Measurements from ENCODE around the gene HOXA7.

HOXA7 gene

GRCh38 chr7:27139334-27140125 is 16.9 kb downstream of the HOXA7 start:
- H3K36me3 ChIP-seq (ENCODE audit: control insufficient read depth, insufficient read depth, low read length), result no peaks in the 10 kb centered on the region
- H3K9ac ChIP-seq (ENCODE audit: low read length), result peak overlapping the region; percentile 29
- H3K4me3 ChIP-seq (ENCODE audit: low read length), result no peak overlapping the region
- peaks cover 22% of the 10 kb centered on the region for H3K4me1 ChIP-seq (ENCODE audit: control insufficient read depth, insufficient read depth, low read length)
- H3K27me3 ChIP-seq (ENCODE audit: control insufficient read depth, insufficient read depth, low read length), result peaks cover 12% of the 10 kb centered on the region
- no peaks in the 10 kb centered on the region for H3K9me3 ChIP-seq (ENCODE audit: control insufficient read depth, low read length)

DNA sequence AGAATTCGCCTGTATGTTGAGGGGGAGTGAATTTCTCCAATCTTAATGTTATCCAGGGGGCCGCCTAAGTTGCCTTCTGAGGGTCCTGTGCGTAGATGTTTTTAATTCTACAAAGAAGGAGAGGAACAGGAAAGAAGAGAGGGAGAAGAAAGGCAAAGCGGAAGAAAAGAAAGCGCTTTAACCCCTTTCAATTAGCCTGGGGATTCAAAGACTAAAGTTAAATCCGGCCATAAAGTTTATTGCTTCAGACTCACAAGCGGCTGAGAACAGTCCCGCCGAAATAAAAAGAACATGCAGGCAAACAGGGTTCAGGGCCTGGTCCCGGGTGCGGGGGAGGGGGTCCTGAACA is 17.5 kb downstream of the HOXA7 start:
- Histone ChIP-seq H3K36me3 (ENCODE audit: control insufficient read depth, insufficient read depth, low read length) (no peaks in the 10 kb centered on the region), H3K9ac (ENCODE audit: low read length) (peak overlapping the region; percentile 29), H3K9me3 (ENCODE audit: control insufficient read depth, low read length) (no peaks in the 10 kb centered on the region), H3K4me3 (ENCODE audit: low read length) (no peak overlapping the region), H3K4me1 (ENCODE audit: control insufficient read depth, insufficient read depth, low read length) (peaks cover 25% of the 10 kb centered on the region), H3K27me3 (ENCODE audit: control insufficient read depth, insufficient read depth, low read length) (peaks cover 7% of the 10 kb centered on the region)

GRCh38 chr7:27138472-27138871 is 18.0 kb downstream of the HOXA7 start:
- Histone ChIP-seq H3K27me3 (ENCODE audit: control insufficient read depth, insufficient read depth, low read length) (peaks cover 5% of the 10 kb centered on the region), H3K4me1 (ENCODE audit: control insufficient read depth, insufficient read depth, low read length) (peaks cover 30% of the 10 kb centered on the region), H3K36me3 (ENCODE audit: control insufficient read depth, insufficient read depth, low read length) (no peaks in the 10 kb centered on the region), H3K9ac (ENCODE audit: low read length) (no peak overlapping the region), H3K9me3 (ENCODE audit: control insufficient read depth, low read length) (no peaks in the 10 kb centered on the region), H3K4me3 (ENCODE audit: low read length) (no peak overlapping the region)

GRCh38 chr7:27137640-27138315 is 18.7 kb downstream of the HOXA7 start:
- H3K4me3 ChIP-seq (ENCODE audit: low read length), result no peak overlapping the region
- no peaks in the 10 kb centered on the region for H3K9me3 ChIP-seq (ENCODE audit: control insufficient read depth, low read length)
- no peak overlapping the region for H3K9ac ChIP-seq (ENCODE audit: low read length)
- peaks cover 5% of the 10 kb centered on the region for H3K27me3 ChIP-seq (ENCODE audit: control insufficient read depth, insufficient read depth, low read length)
- H3K4me1 ChIP-seq (ENCODE audit: control insufficient read depth, insufficient read depth, low read length), result peaks cover 33% of the 10 kb centered on the region
- no peaks in the 10 kb centered on the region for H3K36me3 ChIP-seq (ENCODE audit: control insufficient read depth, insufficient read depth, low read length)

DNA sequence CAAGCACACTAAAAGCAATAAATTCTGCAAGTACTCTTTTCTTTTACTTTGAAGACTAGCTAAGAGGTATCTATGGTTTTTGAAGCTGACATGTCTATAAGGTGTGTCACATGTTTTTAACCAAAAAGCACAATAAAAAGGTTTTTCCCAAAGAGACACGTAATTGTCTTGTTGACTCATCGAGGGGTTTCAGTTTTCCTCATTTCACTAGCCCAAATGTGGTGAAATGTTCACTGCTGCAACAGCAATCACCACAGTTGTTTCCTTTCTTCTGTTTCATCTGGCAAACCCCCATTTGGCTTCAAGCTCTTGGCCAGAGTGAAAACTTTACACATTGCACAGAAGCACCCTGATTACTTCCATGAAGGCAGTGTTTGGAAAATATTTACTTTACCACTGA is 22.1 kb downstream of the HOXA7 start:
- no peak overlapping the region for H3K9ac ChIP-seq (ENCODE audit: low read length)
- H3K4me1 ChIP-seq (ENCODE audit: control insufficient read depth, insufficient read depth, low read length), result peaks cover 39% of the 10 kb centered on the region
- no peaks in the 10 kb centered on the region for H3K9me3 ChIP-seq (ENCODE audit: control insufficient read depth, low read length)
- no peaks in the 10 kb centered on the region for H3K36me3 ChIP-seq (ENCODE audit: control insufficient read depth, insufficient read depth, low read length)
- no peaks in the 10 kb centered on the region for H3K27me3 ChIP-seq (ENCODE audit: control insufficient read depth, insufficient read depth, low read length)
- H3K4me3 ChIP-seq (ENCODE audit: low read length), result no peak overlapping the region

- Histone ChIP-seq H3K4me1 (ENCODE audit: control insufficient read depth, insufficient read depth, low read length) (peaks cover 47% of the 10 kb centered on the region), H3K9me3 (ENCODE audit: control insufficient read depth, low read length) (no peaks in the 10 kb centered on the region), H3K9ac (ENCODE audit: low read length) (no peak overlapping the region), H3K4me3 (ENCODE audit: low read length) (no peak overlapping the region), H3K36me3 (ENCODE audit: control insufficient read depth, insufficient read depth, low read length) (no peaks in the 10 kb centered on the region), H3K27me3 (ENCODE audit: control insufficient read depth, insufficient read depth, low read length) (no peaks in the 10 kb centered on the region)
These were observed 22.9 kb downstream of the HOXA7 start for GRCh38 chr7:27133409-27134231.

GRCh38 chr7:27132978-27133377 is 23.5 kb downstream of the HOXA7 start:
- no peak overlapping the region for H3K9ac ChIP-seq (ENCODE audit: low read length)
- no peaks in the 10 kb centered on the region for H3K27me3 ChIP-seq (ENCODE audit: control insufficient read depth, insufficient read depth, low read length)
- no peaks in the 10 kb centered on the region for H3K36me3 ChIP-seq (ENCODE audit: control insufficient read depth, insufficient read depth, low read length)
- H3K4me3 ChIP-seq (ENCODE audit: low read length), result no peak overlapping the region
- no peaks in the 10 kb centered on the region for H3K9me3 ChIP-seq (ENCODE audit: control insufficient read depth, low read length)
- H3K4me1 ChIP-seq (ENCODE audit: control insufficient read depth, insufficient read depth, low read length), result peaks cover 51% of the 10 kb centered on the region

DNA sequence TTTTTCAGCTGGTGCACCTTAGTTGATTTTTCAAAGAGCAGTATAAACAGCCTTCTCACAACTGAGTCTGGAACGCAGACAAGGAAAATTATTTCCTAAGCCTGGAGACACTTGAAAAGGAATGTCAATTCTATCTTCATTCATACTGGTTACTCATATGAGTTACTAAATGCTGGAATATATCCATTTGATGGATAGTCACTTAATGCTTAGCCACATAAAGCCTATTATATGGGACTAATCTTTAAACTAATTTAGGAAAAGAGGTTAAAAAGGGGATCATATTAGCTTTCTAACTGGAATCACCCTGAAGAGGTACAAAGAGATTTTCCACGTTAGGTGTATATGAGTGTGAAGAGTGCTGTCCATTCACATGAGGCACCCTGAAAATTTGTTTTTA is 24.3 kb downstream of the HOXA7 start:
- Histone ChIP-seq H3K4me3 (ENCODE audit: low read length) (no peak overlapping the region), H3K36me3 (ENCODE audit: control insufficient read depth, insufficient read depth, low read length) (no peaks in the 10 kb centered on the region), H3K9me3 (ENCODE audit: control insufficient read depth, low read length) (no peaks in the 10 kb centered on the region), H3K9ac (ENCODE audit: low read length) (no peak overlapping the region), H3K4me1 (ENCODE audit: control insufficient read depth, insufficient read depth, low read length) (peaks cover 58% of the 10 kb centered on the region), H3K27me3 (ENCODE audit: control insufficient read depth, insufficient read depth, low read length) (no peaks in the 10 kb centered on the region)

GRCh38 chr7:27131390-27131819 is 25.1 kb downstream of the HOXA7 start:
- Histone ChIP-seq H3K4me1 (ENCODE audit: control insufficient read depth, insufficient read depth, low read length) (peaks cover 55% of the 10 kb centered on the region), H3K4me3 (ENCODE audit: low read length) (peak overlapping the region; percentile 48), H3K9me3 (ENCODE audit: control insufficient read depth, low read length) (no peaks in the 10 kb centered on the region), H3K9ac (ENCODE audit: low read length) (peak overlapping the region; percentile 90), H3K36me3 (ENCODE audit: control insufficient read depth, insufficient read depth, low read length) (no peaks in the 10 kb centered on the region), H3K27me3 (ENCODE audit: control insufficient read depth, insufficient read depth, low read length) (no peaks in the 10 kb centered on the region)

- H3K27me3 ChIP-seq (ENCODE audit: control insufficient read depth, insufficient read depth, low read length), result no peaks in the 10 kb centered on the region
- peaks cover 49% of the 10 kb centered on the region for H3K4me1 ChIP-seq (ENCODE audit: control insufficient read depth, insufficient read depth, low read length)
- H3K9me3 ChIP-seq (ENCODE audit: control insufficient read depth, low read length), result no peaks in the 10 kb centered on the region
- H3K9ac ChIP-seq (ENCODE audit: low read length), result peak within 1 kb of the TSS; percentile 90
- H3K4me3 ChIP-seq (ENCODE audit: low read length), result peak within 1 kb of the TSS; percentile 48
- no peaks in the 10 kb centered on the region for H3K36me3 ChIP-seq (ENCODE audit: control insufficient read depth, insufficient read depth, low read length)
These were observed 25.7 kb downstream of the HOXA7 start, which contains the start of gene HOXA4 for GRCh38 chr7:27130540-27131389. TSS of gene HOXA4 (minus strand) at chr7:27130757. CDS start at chr7:27130733, 24 bp downstream.

DNA sequence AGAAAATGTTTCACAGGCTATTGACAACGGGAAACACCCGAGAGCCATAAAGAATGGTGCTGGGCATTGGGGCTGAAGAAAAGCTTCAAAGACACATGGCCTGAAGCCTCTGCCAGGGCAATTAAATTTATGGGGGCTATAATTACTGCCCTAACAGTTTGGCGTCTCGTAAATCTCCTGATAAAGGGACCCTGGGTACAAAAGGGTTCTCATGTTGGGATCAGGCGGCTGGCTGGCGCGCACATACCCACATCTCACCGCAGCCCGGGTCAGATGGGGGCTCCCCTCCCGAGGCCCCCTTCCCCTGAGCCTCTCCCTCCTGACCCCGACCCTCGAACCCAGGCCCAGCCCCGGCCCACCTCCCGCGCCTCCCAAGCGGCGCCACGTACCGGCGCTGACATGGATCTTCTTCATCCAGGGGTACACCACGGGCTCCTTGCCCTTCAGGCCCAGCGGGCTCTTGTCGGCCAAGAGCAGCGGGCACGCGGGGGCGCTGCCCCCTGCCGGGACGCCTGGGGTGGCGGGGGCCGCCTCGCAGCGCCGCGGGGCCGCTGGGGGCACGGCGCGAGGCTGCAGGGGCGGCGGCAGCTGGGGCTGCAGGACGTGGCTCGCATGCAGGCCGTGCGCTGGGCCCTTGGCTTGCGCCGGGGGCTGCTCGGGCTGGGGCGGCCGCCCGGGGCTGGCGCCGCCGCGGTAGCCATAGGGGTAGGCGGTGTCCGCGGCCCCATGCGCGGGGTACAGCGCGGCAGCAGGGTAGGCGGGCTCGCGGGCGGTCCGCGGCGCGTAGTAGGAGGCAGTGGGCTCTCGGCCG is 26.5 kb downstream of the HOXA7 start:
- Histone ChIP-seq H3K9me3 (ENCODE audit: control insufficient read depth, low read length) (no peaks in the 10 kb centered on the region), H3K27me3 (ENCODE audit: control insufficient read depth, insufficient read depth, low read length) (no peaks in the 10 kb centered on the region), H3K9ac (ENCODE audit: low read length) (peak overlapping the region; percentile 70), H3K36me3 (ENCODE audit: control insufficient read depth, insufficient read depth, low read length) (no peaks in the 10 kb centered on the region), H3K4me1 (ENCODE audit: control insufficient read depth, insufficient read depth, low read length) (peaks cover 49% of the 10 kb centered on the region), H3K4me3 (ENCODE audit: low read length) (peak overlapping the region; percentile 16)
